Transverse colon (tissue), 4 donors: Measurements from ENCODE around the gene GNA12. TPM values are rescaled to one million over a fixed set of nuclear protein-coding genes. Genes with fewer than 3 reads are reported as not detected.

ENCODE experiments used
- DNase-seq: peaks from one replicate; pipeline ENCODE4 v3.0.0-alpha.2; 2019
- H3K27ac ChIP-seq, 4 donors: fragments of 200-600 bp; sonication (generic); 2 replicates each; pipeline ENCODE4 v1.5.1; 2016 to 2018; ENCODE audit warnings: inconsistent platforms in 4 of 4
- H3K27me3 ChIP-seq: fragments of 200-600 bp; sonication (generic); 2 replicates; pipeline ENCODE4 v1.5.1; 2017; ENCODE audit warnings: inconsistent platforms
- H3K36me3 ChIP-seq, 4 donors: fragments of 200-600 bp; sonication (generic); 2 replicates each; pipeline ENCODE4 v1.5.1; 2017 to 2019; ENCODE audit warnings: inconsistent platforms in 4 of 4
- H3K4me1 ChIP-seq, 4 donors: fragments of 200-600 bp; sonication (generic); 2 replicates each; pipeline ENCODE4 v1.5.1; 2017 to 2020; ENCODE audit warnings: inconsistent platforms in 4 of 4
- H3K4me3 ChIP-seq, 4 donors: fragments of 200-600 bp; sonication (generic); 1 replicate in 1 of 4; 2 replicates in 3 of 4; pipeline versions ENCODE4 v1.5.1 to v1.6.1; 2017 to 2019; ENCODE audit warnings: inconsistent platforms in 4 of 4
- H3K9me3 ChIP-seq, 2 donors: fragments of 200-600 bp; sonication (generic); 2 replicates each; pipeline ENCODE4 v1.5.1; 2017 to 2019; ENCODE audit warnings: inconsistent platforms in 2 of 2
- CTCF ChIP-seq, 5 experiments: fragments of 200-600 bp in 3 of 5; fragments of 450-650 bp in 2 of 5; sonication (generic) in 3 of 5; IDR thresholded peaks; 1 replicate in 2 of 5; 2 replicates in 3 of 5; pipeline ENCODE4 v1.5.1; 2016 to 2017; ENCODE audit warnings: antibody characterized with exemption in 5 of 5, inconsistent platforms in 3 of 5, mild to moderate bottlenecking in 2 of 5, moderate library complexity in 1 of 5
- EP300 ChIP-seq: sonication (generic); formaldehyde crosslinking; IDR thresholded peaks from one replicate; pipeline ENCODE4 v1.6.1; 2017; ENCODE audit warnings: antibody characterized with exemption, low read depth
- POLR2A ChIP-seq: fragments of 450-650 bp; IDR thresholded peaks from one replicate; pipeline ENCODE4 v1.6.1; 2016; ENCODE audit warnings: antibody characterized with exemption, mild to moderate bottlenecking, moderate library complexity
- POLR2AphosphoS5 ChIP-seq, 3 donors: sonication (generic); formaldehyde crosslinking; IDR thresholded peaks; one replicate each; pipeline ENCODE4 v1.6.1; 2016; ENCODE audit warnings: antibody characterized with exemption in 3 of 3
- WGBS, 2 donors: methylation state at CpG; one replicate each; pipeline ENCODE4 v1.1.5; 2018; ENCODE audit warnings: low coverage in 1 of 2; 5-methylcytosine and 5-hydroxymethylcytosine counted together
- in situ Hi-C, 4 donors: fragments of 200-750 bp; cut with MboI; loops; one replicate each; pipeline versions ENCODE4 v1.15.0 to v1.15.1; 2017; ENCODE audit warnings: low sequenced_read_pairs in 3 of 4, low pct_ligation_motif_present in 1 of 4, low pct_unique_long_range_greater_than_20kb in 1 of 4
- intact Hi-C: fragments of 100-400 bp; cut with DNase I; formaldehyde crosslinking; loops from one replicate; pipeline ENCODE4 v1.15.1; 2023; ENCODE audit warnings: low total_unique reads
- total RNA-seq, 4 donors: library from RNA; depleted of rRNA; stranded (reverse); fragments of >200 nt; gene quantifications; one replicate each; pipeline ENCODE4 v1.1.0, GENCODE V29; 2016

GNA12 gene
- total RNA-seq, 4 donors from 2014 or later = 18.9 to 39.6 (median 22.2) TPM

GRCh38 chr7:2787251-2787951, 56.7 kb downstream of the GNA12 start:
- H3K9me3 ChIP-seq = no peaks in the 10 kb centered on the region
- TF ChIP-seq CTCF (IDR thresholded peaks at IDR 0.05) (no peak), POLR2AphosphoS5 (IDR thresholded peaks at IDR 0.05) (peak in 1 of 3 donors; percentile 11), EP300 (no peak), POLR2A (no peak)
- H3K27me3 ChIP-seq = no peaks in the 10 kb centered on the region
- intact Hi-C loops (no loop called here), in situ Hi-C loops (no loop called here)
- no peak for DNase-seq
- H3K27ac ChIP-seq = no peak overlapping the region
- H3K4me3 ChIP-seq = no peak overlapping the region
- H3K4me1 ChIP-seq = peaks cover 0 to 2% (median 0%) of the 10 kb centered on the region in 4 donors
- WGBS, 2 donors = 91 to 100% methylated on average over 1 to 24 of the region's 24 CpGs
- no peaks in the 10 kb centered on the region for H3K36me3 ChIP-seq

- WGBS, 2 donors = 92 to 100% methylated on average over 4 to 9 of the region's 11 CpGs
- Histone ChIP-seq H3K9me3 (no peaks in the 10 kb centered on the region), H3K36me3 (no peaks in the 10 kb centered on the region), H3K27me3 (no peaks in the 10 kb centered on the region), H3K27ac (no peak overlapping the region), H3K4me3 (no peak overlapping the region), H3K4me1 (peaks cover 0 to 2% (median 0%) of the 10 kb centered on the region in 4 donors)
- TF ChIP-seq CTCF (IDR thresholded peaks at IDR 0.05) = no peak
- no peak for TF ChIP-seq POLR2AphosphoS5 (IDR thresholded peaks at IDR 0.05)
- no peak for TF ChIP-seq EP300
- no peak for TF ChIP-seq POLR2A
- intact Hi-C loops = no loop called here
- DNase-seq = no peak
- in situ Hi-C loops = no loop called here
Observed at GRCh38 chr7:2786607-2787116, 57.4 kb downstream of the GNA12 start.

- Histone ChIP-seq H3K36me3 (no peaks in the 10 kb centered on the region), H3K4me3 (no peak overlapping the region), H3K27me3 (no peaks in the 10 kb centered on the region), H3K27ac (no peak overlapping the region), H3K4me1 (peaks cover 0 to 2% (median 0%) of the 10 kb centered on the region in 4 donors), H3K9me3 (no peaks in the 10 kb centered on the region)
- DNase-seq = no peak
- TF ChIP-seq POLR2AphosphoS5 (IDR thresholded peaks at IDR 0.05) (no peak), POLR2A (no peak), CTCF (IDR thresholded peaks at IDR 0.05) (no peak), EP300 (no peak)
- in situ Hi-C loops = no loop called here
- intact Hi-C loops = no loop called here
- WGBS, 2 donors = 68 to 76% methylated on average over 4 to 6 of the region's 6 CpGs
Observed at GRCh38 chr7:2785071-2785500, 59.0 kb downstream of the GNA12 start.

- no peaks in the 10 kb centered on the region for H3K36me3 ChIP-seq
- intact Hi-C loops = no loop called here
- in situ Hi-C loops = no loop called here
- no peak overlapping the region for H3K27ac ChIP-seq
- DNase-seq = no peak
- H3K4me1 ChIP-seq = no peaks in the 10 kb centered on the region
- H3K4me3 ChIP-seq = no peak overlapping the region
- no peaks in the 10 kb centered on the region for H3K9me3 ChIP-seq
- no peaks in the 10 kb centered on the region for H3K27me3 ChIP-seq
- TF ChIP-seq CTCF (IDR thresholded peaks at IDR 0.05) = no peak
- no peak for TF ChIP-seq POLR2A
- TF ChIP-seq EP300 = no peak
- no peak for TF ChIP-seq POLR2AphosphoS5 (IDR thresholded peaks at IDR 0.05)
- 61 to 85% methylated on average over 3 to 4 of the region's 4 CpGs for WGBS, 2 donors
Observed at GRCh38 chr7:2782565-2782964, 61.5 kb downstream of the GNA12 start.
